Glutamatergic neuron (in vitro differentiated cells): Measurements from ENCODE around the gene RET. TPM values are rescaled to one million over a fixed set of nuclear protein-coding genes. Genes with fewer than 3 reads are reported as not detected.

Experiments
- DNase-seq: peaks from one replicate; pipeline ENCODE4 v3.0.0; 2022
- H3K27ac Mint-ChIP-seq: one replicate; pipeline ENCODE4 v1.8.0; 2020; ENCODE audit warnings: mild to moderate bottlenecking, mixed read lengths, inconsistent platforms; ENCODE audit not compliant: unreplicated experiment
- H3K27me3 Mint-ChIP-seq: one replicate; pipeline ENCODE4 v1.8.0; 2020; ENCODE audit warnings: mild to moderate bottlenecking, moderate library complexity, mixed read lengths, inconsistent platforms; ENCODE audit not compliant: unreplicated experiment
- H3K36me3 Mint-ChIP-seq: one replicate; pipeline ENCODE4 v1.8.0; 2020; ENCODE audit warnings: mild to moderate bottlenecking, mixed read lengths, inconsistent platforms; ENCODE audit not compliant: unreplicated experiment
- H3K4me1 Mint-ChIP-seq: one replicate; pipeline ENCODE4 v1.8.0; 2020; ENCODE audit warnings: mild to moderate bottlenecking, low read depth, mixed read lengths, inconsistent platforms; ENCODE audit not compliant: unreplicated experiment
- H3K4me3 Mint-ChIP-seq: one replicate; pipeline ENCODE4 v1.8.0; 2020; ENCODE audit warnings: mild to moderate bottlenecking, mixed read lengths, inconsistent platforms; ENCODE audit not compliant: unreplicated experiment
- H3K9me3 Mint-ChIP-seq: one replicate; pipeline ENCODE4 v1.8.0; 2020; ENCODE audit warnings: mild to moderate bottlenecking, moderate library complexity, mixed read lengths, inconsistent platforms; ENCODE audit not compliant: unreplicated experiment
- total RNA-seq: library from RNA; stranded (reverse); fragmentation: NEBNext Ultra II Directional; extraction: Animal tissue kit (Norgen Biotek cat#: 25700); gene quantifications from one replicate; pipeline ENCODE4 v1.2.1, GENCODE V29; 2021; ENCODE audit not compliant: unreplicated experiment
- TF ChIP-seq, protein P1 (sequence below): fragments of 200-600 bp; sonication (generic); IDR thresholded peaks from one replicate; pipeline ENCODE4 v1.5.0; 2021; ENCODE audit not compliant: partially characterized antibody, unreplicated experiment

RET gene
- total RNA-seq, 1 donor from 2014 or later, result 34.7 TPM

GRCh38 chr10:43131256-43131655 lies 54.4 kb downstream of the RET start:
- TF ChIP-seq, protein P1, sequence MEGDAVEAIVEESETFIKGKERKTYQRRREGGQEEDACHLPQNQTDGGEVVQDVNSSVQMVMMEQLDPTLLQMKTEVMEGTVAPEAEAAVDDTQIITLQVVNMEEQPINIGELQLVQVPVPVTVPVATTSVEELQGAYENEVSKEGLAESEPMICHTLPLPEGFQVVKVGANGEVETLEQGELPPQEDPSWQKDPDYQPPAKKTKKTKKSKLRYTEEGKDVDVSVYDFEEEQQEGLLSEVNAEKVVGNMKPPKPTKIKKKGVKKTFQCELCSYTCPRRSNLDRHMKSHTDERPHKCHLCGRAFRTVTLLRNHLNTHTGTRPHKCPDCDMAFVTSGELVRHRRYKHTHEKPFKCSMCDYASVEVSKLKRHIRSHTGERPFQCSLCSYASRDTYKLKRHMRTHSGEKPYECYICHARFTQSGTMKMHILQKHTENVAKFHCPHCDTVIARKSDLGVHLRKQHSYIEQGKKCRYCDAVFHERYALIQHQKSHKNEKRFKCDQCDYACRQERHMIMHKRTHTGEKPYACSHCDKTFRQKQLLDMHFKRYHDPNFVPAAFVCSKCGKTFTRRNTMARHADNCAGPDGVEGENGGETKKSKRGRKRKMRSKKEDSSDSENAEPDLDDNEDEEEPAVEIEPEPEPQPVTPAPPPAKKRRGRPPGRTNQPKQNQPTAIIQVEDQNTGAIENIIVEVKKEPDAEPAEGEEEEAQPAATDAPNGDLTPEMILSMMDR, result no peak
- DNase-seq, result no peak
- Mint-ChIP-seq H3K4me3 (no peak overlapping the region), H3K27ac (no peak overlapping the region), H3K9me3 (no peaks in the 10 kb centered on the region), H3K36me3 (no peaks in the 10 kb centered on the region), H3K4me1 (peaks cover 11% of the 10 kb centered on the region), H3K27me3 (peaks cover 3% of the 10 kb centered on the region)

DNA sequence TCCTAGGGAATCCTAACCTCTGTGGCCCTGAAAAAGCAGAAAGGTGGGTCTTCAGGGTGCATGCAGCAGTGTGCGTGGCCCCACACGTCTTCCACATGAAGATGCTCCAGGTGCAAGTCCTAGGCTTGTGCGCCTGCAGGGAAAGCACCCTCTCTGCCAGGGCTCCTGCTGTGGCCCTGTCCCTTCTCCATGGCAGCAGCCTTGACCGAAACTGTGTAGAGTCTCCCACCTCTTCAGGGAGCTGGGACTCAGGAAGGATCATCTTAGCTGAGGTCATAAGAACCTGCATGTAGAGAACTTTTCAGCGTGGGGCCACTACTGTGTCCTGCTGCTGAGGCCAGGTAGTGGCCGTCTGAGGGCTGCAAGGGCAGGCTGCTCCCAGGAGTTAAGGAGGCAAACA lies 55.0 kb downstream of the RET start:
- no peak overlapping the region for H3K27ac Mint-ChIP-seq
- no peak overlapping the region for H3K4me3 Mint-ChIP-seq
- H3K9me3 Mint-ChIP-seq, result peaks cover 2% of the 10 kb centered on the region
- peaks cover 18% of the 10 kb centered on the region for H3K4me1 Mint-ChIP-seq
- no peak for DNase-seq
- TF ChIP-seq, protein P1, result no peak
- H3K36me3 Mint-ChIP-seq, result no peaks in the 10 kb centered on the region
- peaks cover 3% of the 10 kb centered on the region for H3K27me3 Mint-ChIP-seq

GRCh38 chr10:43132867-43133787 lies 56.3 kb downstream of the RET start:
- DNase-seq, result no peak
- H3K27me3 Mint-ChIP-seq, result peaks cover 6% of the 10 kb centered on the region
- no peaks in the 10 kb centered on the region for H3K36me3 Mint-ChIP-seq
- no peak overlapping the region for H3K4me3 Mint-ChIP-seq
- TF ChIP-seq, protein P1, result no peak
- no peak overlapping the region for H3K27ac Mint-ChIP-seq
- H3K4me1 Mint-ChIP-seq, result peaks cover 18% of the 10 kb centered on the region
- H3K9me3 Mint-ChIP-seq, result peaks cover 7% of the 10 kb centered on the region

GRCh38 chr10:43134126-43134905 lies 57.4 kb downstream of the RET start:
- Mint-ChIP-seq H3K27ac (no peak overlapping the region), H3K4me3 (no peak overlapping the region), H3K4me1 (peaks cover 20% of the 10 kb centered on the region), H3K27me3 (peaks cover 14% of the 10 kb centered on the region), H3K36me3 (no peaks in the 10 kb centered on the region), H3K9me3 (peaks cover 13% of the 10 kb centered on the region)
- TF ChIP-seq, protein P1, result no peak
- no peak for DNase-seq

DNA sequence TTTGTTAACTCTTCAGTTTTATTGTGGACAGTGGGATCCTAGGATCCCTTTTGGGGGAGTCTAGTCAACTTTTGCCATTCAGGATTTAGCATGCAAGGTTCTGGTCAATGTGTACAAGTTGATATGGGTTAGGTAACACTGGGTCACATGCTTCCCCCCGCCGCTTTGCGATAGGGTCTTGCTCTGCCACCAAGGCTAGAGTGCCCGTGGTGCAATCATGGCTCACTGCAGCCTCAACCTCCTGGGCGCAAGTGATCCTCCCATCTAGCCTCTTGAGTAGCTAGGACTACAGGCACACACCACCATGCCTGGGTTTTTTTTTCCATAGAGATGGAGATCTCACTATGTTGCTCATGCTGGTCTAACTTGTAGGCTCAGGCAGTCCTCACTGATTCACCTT lies 58.2 kb downstream of the RET start:
- peaks cover 16% of the 10 kb centered on the region for H3K9me3 Mint-ChIP-seq
- no peak overlapping the region for H3K4me3 Mint-ChIP-seq
- H3K36me3 Mint-ChIP-seq, result no peaks in the 10 kb centered on the region
- no peak overlapping the region for H3K27ac Mint-ChIP-seq
- TF ChIP-seq, protein P1, result no peak
- no peak for DNase-seq
- peaks cover 20% of the 10 kb centered on the region for H3K4me1 Mint-ChIP-seq
- peaks cover 18% of the 10 kb centered on the region for H3K27me3 Mint-ChIP-seq
